ENCODE measurements around the gene JMJD8.

JMJD8 gene

DNA sequence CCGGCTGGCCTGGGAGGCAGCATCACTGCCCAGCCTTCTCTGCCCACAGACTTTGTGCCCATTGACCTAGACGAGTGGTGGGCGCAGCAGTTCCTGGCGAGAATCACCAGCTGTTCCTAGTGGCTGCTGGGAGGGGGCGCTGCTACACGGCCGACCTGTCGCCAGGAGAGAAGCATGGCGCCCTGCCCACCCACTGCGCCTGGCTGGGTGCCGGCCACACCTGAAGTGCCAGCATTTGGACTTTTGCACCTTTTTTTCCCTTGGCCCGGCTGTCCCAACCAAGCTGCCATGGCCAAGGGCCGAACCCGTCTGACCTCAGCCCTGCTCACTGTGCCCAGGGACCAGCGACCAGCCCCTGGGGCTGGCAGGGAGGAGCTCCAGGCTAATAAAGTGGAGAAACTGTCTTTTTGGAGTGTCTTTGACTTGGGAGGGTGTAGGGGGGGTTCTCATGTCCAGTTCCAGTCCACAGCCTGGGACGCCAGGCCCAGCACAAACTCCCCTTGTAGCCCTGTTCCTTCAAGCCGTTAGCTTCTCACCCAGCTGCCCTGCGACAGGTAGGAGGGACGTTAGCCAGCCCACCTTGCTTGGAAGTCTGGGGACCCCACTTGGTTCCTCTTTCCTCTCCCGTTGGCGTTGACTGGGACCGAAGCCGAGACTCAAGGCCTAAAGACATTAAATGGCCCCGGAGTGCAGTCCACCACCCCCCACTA, 35.9 kb downstream of the JMJD8 start (continued):
- TF ChIP-seq, protein P1, sequence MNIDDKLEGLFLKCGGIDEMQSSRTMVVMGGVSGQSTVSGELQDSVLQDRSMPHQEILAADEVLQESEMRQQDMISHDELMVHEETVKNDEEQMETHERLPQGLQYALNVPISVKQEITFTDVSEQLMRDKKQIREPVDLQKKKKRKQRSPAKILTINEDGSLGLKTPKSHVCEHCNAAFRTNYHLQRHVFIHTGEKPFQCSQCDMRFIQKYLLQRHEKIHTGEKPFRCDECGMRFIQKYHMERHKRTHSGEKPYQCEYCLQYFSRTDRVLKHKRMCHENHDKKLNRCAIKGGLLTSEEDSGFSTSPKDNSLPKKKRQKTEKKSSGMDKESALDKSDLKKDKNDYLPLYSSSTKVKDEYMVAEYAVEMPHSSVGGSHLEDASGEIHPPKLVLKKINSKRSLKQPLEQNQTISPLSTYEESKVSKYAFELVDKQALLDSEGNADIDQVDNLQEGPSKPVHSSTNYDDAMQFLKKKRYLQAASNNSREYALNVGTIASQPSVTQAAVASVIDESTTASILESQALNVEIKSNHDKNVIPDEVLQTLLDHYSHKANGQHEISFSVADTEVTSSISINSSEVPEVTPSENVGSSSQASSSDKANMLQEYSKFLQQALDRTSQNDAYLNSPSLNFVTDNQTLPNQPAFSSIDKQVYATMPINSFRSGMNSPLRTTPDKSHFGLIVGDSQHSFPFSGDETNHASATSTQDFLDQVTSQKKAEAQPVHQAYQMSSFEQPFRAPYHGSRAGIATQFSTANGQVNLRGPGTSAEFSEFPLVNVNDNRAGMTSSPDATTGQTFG (tag by site-specific recombination; IDR thresholded peaks at IDR 0.05; ENCODE audit: borderline replicate concordance), result no peak
- TF ChIP-seq FEZF1 (tag by site-specific recombination; IDR thresholded peaks at IDR 0.05), result no peak
- TF ChIP-seq, protein P2, sequence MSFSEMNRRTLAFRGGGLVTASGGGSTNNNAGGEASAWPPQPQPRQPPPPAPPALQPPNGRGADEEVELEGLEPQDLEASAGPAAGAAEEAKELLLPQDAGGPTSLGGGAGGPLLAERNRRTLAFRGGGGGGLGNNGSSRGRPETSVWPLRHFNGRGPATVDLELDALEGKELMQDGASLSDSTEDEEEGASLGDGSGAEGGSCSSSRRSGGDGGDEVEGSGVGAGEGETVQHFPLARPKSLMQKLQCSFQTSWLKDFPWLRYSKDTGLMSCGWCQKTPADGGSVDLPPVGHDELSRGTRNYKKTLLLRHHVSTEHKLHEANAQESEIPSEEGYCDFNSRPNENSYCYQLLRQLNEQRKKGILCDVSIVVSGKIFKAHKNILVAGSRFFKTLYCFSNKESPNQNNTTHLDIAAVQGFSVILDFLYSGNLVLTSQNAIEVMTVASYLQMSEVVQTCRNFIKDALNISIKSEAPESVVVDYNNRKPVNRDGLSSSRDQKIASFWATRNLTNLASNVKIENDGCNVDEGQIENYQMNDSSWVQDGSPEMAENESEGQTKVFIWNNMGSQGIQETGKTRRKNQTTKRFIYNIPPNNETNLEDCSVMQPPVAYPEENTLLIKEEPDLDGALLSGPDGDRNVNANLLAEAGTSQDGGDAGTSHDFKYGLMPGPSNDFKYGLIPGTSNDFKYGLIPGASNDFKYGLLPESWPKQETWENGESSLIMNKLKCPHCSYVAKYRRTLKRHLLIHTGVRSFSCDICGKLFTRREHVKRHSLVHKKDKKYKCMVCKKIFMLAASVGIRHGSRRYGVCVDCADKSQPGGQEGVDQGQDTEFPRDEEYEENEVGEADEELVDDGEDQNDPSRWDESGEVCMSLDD (tag by site-specific recombination; IDR thresholded peaks at IDR 0.05), result no peak
- no peak for TF ChIP-seq ZNF585B (tag by site-specific recombination; IDR thresholded peaks at IDR 0.05)
- TF ChIP-seq HOXC10 (CRISPR knock-in tag; IDR thresholded peaks at IDR 0.05), result no peak
- no peak for TF ChIP-seq ZNF707 (tag by site-specific recombination; IDR thresholded peaks at IDR 0.05)
- no peak for TF ChIP-seq ZNF623 (tag by site-specific recombination; IDR thresholded peaks at IDR 0.05)
- TF ChIP-seq, protein P3, sequence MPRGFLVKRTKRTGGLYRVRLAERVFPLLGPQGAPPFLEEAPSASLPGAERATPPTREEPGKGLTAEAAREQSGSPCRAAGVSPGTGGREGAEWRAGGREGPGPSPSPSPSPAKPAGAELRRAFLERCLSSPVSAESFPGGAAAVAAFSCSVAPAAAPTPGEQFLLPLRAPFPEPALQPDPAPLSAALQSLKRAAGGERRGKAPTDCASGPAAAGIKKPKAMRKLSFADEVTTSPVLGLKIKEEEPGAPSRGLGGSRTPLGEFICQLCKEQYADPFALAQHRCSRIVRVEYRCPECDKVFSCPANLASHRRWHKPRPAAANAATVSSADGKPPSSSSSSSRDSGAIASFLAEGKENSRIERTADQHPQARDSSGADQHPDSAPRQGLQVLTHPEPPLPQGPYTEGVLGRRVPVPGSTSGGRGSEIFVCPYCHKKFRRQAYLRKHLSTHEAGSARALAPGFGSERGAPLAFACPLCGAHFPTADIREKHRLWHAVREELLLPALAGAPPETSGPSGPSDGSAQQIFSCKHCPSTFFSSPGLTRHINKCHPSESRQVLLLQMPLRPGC (tag by site-specific recombination; IDR thresholded peaks at IDR 0.05), result no peak; the same call in 1 of the 2 replicates
- no peak for TF ChIP-seq ZNF677 (tag by site-specific recombination; IDR thresholded peaks at IDR 0.05)
- peak; percentile 64 for TF ChIP-seq KLF9 (tag by site-specific recombination; IDR thresholded peaks at IDR 0.05; ENCODE audit: low read depth)
- TF ChIP-seq, protein P4, sequence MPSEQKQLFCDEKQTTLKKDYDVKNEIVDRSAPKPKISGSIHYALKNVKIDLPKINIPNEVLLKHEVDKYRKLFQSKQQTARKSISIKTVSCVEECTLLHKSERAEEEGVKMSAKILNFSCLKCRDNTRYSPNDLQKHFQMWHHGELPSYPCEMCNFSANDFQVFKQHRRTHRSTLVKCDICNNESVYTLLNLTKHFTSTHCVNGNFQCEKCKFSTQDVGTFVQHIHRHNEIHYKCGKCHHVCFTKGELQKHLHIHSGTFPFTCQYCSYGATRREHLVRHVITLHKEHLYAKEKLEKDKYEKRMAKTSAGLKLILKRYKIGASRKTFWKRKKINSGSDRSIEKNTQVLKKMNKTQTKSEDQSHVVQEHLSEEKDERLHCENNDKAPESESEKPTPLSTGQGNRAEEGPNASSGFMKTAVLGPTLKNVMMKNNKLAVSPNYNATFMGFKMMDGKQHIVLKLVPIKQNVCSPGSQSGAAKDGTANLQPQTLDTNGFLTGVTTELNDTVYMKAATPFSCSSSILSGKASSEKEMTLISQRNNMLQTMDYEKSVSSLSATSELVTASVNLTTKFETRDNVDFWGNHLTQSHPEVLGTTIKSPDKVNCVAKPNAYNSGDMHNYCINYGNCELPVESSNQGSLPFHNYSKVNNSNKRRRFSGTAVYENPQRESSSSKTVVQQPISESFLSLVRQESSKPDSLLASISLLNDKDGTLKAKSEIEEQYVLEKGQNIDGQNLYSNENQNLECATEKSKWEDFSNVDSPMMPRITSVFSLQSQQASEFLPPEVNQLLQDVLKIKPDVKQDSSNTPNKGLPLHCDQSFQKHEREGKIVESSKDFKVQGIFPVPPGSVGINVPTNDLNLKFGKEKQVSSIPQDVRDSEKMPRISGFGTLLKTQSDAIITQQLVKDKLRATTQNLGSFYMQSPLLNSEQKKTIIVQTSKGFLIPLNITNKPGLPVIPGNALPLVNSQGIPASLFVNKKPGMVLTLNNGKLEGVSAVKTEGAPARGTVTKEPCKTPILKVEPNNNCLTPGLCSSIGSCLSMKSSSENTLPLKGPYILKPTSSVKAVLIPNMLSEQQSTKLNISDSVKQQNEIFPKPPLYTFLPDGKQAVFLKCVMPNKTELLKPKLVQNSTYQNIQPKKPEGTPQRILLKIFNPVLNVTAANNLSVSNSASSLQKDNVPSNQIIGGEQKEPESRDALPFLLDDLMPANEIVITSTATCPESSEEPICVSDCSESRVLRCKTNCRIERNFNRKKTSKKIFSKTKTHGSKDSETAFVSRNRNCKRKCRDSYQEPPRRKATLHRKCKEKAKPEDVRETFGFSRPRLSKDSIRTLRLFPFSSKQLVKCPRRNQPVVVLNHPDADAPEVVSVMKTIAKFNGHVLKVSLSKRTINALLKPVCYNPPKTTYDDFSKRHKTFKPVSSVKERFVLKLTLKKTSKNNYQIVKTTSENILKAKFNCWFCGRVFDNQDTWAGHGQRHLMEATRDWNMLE (tag by site-specific recombination; conservative IDR thresholded peaks at IDR 0.05; ENCODE audit: low read depth), result no peak
- TF ChIP-seq OVOL3 (tag by site-specific recombination; IDR thresholded peaks at IDR 0.05), result no peak
- TF ChIP-seq SETDB1 (IDR thresholded peaks at IDR 0.05; ENCODE audit: insufficient read length, low read length), result no peak
- TF ChIP-seq, protein P5, sequence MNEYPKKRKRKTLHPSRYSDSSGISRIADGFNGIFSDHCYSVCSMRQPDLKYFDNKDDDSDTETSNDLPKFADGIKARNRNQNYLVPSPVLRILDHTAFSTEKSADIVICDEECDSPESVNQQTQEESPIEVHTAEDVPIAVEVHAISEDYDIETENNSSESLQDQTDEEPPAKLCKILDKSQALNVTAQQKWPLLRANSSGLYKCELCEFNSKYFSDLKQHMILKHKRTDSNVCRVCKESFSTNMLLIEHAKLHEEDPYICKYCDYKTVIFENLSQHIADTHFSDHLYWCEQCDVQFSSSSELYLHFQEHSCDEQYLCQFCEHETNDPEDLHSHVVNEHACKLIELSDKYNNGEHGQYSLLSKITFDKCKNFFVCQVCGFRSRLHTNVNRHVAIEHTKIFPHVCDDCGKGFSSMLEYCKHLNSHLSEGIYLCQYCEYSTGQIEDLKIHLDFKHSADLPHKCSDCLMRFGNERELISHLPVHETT (tag by site-specific recombination; IDR thresholded peaks at IDR 0.05), result no peak
- TF ChIP-seq ZFHX2 (tag by site-specific recombination; conservative IDR thresholded peaks at IDR 0.05), result peak; percentile 80
- TF ChIP-seq ZNF274 (IDR thresholded peaks at IDR 0.05; ENCODE audit: low read length), result no peak
- TF ChIP-seq ZNF274 (tag by site-specific recombination; IDR thresholded peaks at IDR 0.05; ENCODE audit: borderline replicate concordance), result no peak
- TF ChIP-seq ZNF544 (tag by site-specific recombination; IDR thresholded peaks at IDR 0.05), result no peak
- no peak for TF ChIP-seq ZNF521 (tag by site-specific recombination; IDR thresholded peaks at IDR 0.05)
- TF ChIP-seq ZNF175 (tag by site-specific recombination; IDR thresholded peaks at IDR 0.05), result no peak
- no peak for TF ChIP-seq ZNF529 (tag by site-specific recombination; IDR thresholded peaks at IDR 0.05; ENCODE audit: insufficient replicate concordance)
- TF ChIP-seq SCRT1 (tag by site-specific recombination; IDR thresholded peaks at IDR 0.05; ENCODE audit: borderline replicate concordance), result peak; percentile 25; the same call in 1 of the 2 replicates
- no peak for TF ChIP-seq ZNF146 (tag by site-specific recombination; IDR thresholded peaks at IDR 0.05)
- peak; percentile 40; the same call in 1 of the 2 replicates for TF ChIP-seq ZNF610 (tag by site-specific recombination; IDR thresholded peaks at IDR 0.05; ENCODE audit: borderline replicate concordance)
- no peak for TF ChIP-seq MZF1 (tag by site-specific recombination; IDR thresholded peaks at IDR 0.05; ENCODE audit: borderline replicate concordance)
- no peak for TF ChIP-seq ZNF48 (tag by site-specific recombination; IDR thresholded peaks at IDR 0.05)

Measured in HEK293 (cell line).